Hindlimb muscle (tissue), 1 donor: ENCODE data around the gene SKAP1. TPM values are rescaled to one million over a fixed set of nuclear protein-coding genes. Genes with fewer than 3 reads are reported as not detected.

ENCODE experiments used
- DNase-seq: peaks from one replicate; pipeline ENCODE4 v3.0.0-alpha.2; 2013
- polyA plus RNA-seq: library from polyadenylated mRNA; unstranded; fragments of 120-200 nt; gene quantifications from one replicate; pipeline ENCODE4 v1.2.1, GENCODE V29; 2013; ENCODE audit not compliant: insufficient read length

SKAP1 gene
- polyA plus RNA-seq, 1 donor: 0.70 TPM

DNA sequence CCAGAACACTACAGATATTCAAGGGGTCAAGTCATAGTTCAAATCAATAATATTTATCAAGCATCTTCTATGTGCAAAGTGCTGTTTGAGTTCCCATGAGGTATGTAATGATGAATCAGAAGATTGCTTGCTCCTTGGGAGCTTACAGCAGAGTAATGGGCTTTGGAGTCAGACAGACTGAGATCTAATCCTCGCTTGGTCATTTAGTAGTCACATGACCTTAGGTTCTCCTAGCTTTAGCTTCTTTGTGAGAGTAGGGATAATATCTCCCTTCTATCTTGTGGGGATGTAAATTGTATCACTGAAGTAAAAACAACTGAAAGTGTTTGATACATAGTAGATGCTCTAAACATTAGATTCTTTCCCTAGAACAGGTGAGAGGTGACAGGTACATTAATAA is 292.4 kb downstream of the SKAP1 start:
- DNase-seq: no peak

DNA sequence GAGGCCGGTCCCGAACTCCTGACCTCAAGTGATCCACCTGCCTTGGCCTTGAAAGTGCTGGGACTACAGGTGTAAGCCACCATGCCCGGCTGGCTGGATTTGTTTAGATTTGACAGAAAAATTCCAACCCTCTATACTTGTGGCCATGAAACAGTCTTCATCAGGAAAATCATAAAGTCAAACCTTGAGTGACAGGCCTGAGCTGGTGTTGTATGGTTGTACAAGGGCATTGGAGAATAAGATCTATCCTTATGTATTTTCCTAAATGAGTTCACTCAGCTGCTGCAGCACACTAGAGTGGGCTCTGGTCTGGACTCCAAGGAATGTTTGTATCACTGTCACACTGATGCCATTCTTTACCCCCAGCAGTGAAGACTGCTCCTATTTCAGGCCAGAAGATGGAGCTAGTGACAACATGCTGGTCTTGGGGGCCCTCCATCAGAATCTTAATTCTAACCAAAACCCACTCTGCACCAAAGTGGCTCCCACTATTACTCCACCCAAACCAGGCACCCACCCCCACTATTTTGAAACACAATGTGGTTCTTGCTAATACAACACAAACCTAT is 295.0 kb downstream of the SKAP1 start:
- no peak for DNase-seq

DNA sequence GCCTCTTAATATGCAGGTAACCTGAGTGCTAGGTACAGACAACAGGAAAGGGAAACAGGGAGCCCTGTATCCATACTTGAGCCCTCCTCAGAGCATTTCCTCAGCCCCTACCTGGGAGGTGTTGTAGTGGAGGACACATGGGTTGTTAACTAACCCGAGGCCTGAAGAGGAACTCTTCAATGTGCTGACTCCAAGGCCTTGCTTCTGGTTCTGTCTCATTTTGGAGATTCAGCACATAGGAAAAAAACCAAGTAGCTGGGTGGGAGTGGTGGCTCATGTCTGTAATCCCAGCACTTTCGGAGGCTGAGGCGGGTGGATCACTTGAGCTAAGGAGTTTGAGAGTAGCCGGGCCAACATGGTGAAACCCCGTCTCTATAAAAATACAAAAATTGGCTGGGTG is 297.6 kb downstream of the SKAP1 start:
- DNase-seq: no peak

DNA sequence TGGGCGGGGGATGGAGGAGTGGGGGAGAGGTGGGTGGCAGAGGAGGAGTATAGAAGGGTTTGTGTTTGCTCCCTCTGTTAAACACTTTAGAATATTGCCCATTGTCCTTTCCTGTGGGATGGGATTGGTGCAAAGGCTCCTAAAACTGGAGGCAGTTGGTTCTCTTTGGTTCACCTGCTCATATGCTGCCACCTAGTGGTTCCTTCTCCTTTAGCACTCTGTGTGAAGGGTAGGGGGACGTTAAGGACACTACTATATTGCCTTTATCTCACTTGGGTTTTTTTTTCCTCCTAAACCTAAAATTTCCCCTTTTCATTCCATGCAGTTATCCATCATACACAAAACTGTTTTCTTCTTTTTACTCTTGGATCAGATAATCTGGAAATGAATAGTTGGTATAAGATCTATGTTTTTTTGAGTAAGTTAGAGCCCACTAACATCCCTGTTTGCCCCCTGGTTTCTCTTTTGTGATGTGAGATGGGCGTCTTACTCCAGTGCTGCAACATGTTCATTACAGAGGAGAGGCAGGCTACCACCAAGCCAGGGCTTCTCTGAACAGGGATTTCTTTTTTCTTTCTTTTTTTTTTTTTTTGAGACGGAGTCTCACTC is 298.7 kb downstream of the SKAP1 start:
- peak; percentile 70 for DNase-seq

DNA sequence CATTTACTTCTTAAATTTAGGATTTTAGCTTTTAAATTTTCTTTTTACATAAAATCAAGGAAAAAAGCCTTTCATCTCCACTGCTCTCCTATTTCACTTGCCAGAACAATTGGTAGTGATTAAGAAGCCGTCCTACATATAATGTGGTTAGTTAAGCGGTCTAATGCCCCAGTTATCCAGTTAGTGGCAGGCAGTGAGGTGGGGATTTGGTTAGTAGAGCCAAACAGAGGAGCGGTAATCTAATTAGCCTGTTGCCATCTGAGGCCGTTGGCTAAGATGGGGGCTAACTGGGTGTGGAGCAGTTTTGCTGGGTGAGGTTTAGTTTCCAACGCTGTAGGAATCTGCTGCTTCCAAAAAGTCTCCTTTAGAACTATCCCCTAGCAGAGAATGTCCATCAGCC is 300.0 kb downstream of the SKAP1 start:
- no peak for DNase-seq

DNA sequence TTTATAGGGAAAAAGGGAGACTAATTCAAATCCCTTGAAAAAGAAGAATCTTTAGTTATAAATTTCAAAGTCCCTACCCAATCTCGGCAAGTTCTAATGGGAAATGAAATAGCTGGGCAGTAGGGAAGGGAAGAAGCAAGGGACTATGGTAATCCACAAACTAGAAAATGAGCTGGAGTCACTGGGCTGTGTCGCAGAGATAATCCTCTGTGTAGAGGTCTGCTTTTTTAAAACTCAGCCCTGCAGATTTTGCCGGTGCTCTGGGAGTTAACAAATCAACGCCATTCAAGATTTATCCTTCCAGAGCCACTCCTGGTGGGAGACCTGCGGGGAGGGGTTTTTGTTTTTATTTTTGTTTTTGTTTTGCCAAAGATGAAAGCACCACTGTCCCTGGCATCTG is 301.6 kb downstream of the SKAP1 start:
- no peak for DNase-seq

DNA sequence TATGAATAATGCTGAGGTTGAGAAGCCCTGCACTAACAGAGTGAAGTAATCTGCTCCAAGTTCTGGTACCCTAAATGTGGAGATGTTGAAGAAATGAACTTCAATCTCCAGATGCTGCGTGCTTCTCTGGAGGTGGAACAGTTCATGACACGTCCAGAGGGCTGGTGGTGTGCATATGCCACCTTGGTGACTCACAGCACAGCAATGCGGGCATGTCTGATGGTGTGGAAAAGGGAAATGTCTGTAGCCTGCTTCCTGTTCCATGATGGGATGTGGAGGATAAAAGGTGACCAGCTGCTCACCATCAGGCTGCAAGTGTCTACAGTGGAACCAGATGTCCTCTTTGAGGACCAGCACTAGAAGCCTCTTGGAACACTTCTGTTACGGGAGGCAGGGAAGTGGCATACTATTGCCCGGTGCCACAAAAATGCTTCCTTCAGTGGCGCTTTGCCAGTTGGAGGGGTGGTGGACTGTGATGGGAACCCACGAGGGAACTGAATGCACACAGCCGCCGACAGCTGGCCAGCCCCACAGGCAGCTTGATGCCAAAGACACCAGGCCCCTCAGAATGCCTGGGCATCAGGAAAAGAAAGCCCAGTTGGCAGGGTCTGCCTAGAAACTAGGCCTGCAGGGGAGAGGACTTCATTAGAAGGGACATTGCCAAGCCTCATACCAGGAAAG is 302.5 kb downstream of the SKAP1 start:
- no peak for DNase-seq

DNA sequence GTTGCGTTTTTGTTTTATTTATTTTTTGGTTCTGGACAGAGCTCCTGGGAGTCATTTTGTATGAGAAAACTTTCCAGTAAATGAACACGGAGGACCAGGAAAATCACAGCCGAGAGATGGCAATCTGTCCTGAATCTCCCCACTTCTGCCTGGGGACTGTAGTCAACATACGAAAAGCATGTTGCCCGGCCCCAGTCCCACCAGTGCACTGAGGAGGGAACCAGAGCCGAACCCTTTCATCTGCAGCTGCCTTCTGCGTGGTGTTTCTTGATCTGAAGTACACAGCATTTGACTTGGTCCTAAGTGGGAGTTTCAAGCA is 303.5 kb downstream of the SKAP1 start:
- DNase-seq: no peak

DNA sequence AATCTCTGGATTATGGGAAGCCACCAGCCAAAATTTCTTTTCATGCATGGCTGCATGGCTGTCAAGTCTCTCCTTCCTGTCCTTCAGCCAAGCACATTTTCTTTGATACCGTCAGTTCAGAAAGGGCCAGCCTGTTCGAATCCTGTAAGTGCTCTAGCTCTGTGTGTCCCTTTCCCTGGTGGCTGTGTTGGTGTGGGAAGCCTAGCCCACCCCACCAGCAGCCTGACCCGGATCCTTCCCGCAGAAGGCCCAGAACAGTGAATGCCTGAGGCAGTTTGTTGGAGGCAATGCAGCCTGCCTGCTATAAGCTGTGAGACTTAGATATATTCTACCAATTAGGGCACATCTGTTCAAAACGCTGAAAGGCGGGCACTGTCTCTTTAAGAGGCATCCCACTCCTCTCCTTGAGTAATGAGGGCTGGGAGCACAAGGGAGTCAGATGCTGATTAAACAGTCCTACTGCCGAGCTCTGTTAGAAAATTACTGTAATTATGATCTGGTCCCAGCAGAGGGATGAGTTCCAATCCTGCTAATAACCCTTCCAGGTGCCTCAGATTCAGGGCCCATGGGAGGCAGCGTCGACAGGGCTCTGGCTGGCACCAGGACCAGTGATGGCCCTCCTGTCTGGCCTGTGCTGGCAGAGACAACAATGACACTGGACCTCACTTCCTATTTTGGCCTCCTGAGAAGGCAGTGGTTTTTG is 304.0 kb downstream of the SKAP1 start:
- no peak for DNase-seq

DNA sequence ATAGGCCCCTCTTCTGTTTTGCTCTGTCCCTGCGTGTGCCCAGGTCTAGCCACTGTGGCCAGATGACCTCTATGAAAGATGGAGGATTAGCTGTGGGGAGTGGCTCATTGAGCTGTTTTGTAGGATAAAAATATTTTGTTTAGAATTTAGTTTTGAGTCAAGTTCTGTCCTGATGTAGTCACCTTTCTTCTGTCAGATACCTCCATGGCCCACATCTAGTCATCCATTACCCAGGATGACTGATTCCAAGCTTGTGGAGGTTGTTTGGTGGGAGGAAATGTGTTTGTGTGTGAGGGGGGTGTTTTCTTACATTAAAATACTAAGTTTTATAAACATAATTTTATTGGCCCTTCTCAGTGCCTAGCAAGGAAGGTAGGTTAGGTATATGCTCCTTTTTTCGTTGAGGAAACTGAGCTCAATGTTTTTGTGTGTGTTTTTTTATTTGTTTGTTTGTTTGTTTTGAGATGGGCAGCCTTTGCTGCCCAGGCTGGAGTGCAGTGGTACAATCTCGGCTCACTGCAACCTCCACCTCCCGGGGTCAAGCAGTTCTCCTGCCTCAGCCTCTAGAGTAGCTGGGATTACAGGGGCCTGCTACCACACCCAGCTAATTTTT is 306.1 kb downstream of the SKAP1 start:
- DNase-seq: no peak

DNA sequence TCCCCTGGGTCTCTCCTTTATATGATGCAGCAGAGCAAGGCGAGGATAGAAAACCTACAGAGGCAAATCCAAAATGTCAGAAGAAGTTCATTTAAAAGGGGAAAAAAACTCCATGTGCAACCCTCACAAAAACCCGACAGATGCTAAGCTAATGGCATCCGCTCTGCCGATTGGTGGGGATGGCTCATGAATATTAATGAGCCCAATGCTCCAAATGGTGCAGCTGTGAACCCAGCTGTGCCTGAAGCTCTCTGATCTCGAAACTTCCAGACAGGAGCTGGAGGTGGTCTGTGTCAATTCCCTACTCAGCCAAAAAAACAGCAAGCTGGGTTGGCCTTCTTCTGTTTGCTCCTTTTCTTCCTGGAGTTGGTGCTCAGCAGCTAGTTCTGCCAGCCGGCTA is 306.9 kb downstream of the SKAP1 start:
- no peak for DNase-seq

DNA sequence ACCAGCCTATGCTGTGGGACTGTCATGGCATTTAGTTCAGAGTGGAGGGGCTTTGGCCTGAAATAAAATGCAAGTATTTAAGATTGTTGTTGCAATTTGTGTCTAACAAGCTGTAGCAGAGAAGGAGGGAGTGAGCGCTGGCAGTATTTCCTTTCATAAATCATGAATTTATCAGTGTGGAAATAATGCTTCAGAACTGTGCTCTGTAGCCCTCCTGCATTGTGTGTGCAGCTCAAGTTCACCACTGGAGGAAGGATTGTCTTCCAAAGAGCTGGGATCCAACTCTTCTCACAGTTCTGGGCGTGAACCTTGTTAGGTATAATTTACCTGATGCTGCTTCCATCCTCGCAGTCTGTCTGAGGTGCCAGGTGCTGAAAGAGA is 307.4 kb downstream of the SKAP1 start:
- DNase-seq: no peak

DNA sequence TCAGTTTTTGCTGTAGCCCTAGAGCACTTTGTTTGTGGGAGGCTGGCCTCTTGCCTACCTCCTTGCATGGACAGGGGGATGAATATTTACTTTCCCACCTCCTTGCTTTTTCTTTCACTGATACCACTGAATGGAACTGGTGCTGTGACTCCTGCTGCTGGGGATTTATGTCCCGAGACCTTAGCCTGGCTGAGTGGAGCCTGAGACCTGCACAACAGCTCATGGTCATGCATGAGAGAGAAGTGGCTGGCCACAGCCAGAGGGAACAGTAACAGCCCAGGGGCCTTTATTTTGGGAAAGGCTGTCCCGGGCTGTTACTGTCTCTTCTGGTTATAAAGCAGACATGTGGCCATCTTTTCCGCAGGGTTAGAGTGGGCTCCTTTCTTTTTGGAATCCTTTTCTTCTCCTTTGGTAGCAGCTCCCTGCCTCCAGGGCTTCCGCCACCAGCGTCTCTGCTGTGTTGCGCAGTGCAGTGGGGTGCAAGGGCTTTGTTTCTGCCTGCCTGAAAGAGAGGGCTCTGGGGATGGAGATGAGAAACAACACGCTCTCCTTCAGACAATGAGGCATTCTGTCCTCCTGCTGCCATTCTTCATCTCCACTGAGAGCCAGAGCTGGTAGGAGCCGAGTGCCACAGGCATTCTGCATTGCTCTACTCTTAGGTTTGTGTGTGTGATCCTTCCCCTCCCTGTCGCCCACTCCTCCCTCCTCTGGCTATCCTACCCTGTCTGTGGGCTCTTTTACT is 307.9 kb downstream of the SKAP1 start:
- no peak for DNase-seq

DNA sequence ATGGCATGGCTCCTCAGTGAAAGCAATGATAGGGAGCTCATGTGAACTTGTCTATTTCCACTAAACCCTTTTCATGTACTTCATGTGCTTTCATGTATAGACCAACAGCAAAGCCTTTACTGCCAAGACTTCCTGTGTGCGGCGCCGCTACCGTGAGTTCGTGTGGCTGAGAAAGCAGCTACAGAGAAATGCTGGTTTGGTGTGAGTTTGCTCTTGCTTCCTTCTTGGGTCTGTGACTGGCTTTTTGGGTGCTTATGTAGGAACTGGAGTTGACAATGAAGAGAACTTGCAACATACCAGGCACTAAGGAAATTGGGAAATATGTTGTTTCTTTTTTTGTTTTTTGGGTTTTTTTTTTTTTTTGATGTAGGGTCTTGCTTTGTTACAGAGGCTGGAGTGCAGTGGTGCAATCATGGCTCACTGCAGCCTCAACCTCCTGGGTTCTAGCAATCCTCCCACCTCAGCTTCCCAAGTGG is 316.8 kb downstream of the SKAP1 start:
- no peak for DNase-seq

DNA sequence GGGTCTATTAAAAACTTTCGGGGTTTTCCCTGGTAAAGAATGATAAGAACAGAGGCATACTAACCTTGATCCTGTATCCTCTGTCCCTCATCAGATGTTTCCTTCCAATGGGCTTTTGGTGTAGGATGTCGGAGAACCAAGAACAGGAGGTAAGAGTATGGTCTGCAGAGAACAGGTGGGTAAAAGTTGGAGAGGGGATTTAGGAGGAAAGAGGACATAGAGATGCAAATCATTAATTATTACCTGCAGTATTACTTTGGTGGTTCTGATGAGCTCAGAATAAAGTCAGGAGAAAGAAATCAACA is 318.1 kb downstream of the SKAP1 start:
- DNase-seq: no peak

DNA sequence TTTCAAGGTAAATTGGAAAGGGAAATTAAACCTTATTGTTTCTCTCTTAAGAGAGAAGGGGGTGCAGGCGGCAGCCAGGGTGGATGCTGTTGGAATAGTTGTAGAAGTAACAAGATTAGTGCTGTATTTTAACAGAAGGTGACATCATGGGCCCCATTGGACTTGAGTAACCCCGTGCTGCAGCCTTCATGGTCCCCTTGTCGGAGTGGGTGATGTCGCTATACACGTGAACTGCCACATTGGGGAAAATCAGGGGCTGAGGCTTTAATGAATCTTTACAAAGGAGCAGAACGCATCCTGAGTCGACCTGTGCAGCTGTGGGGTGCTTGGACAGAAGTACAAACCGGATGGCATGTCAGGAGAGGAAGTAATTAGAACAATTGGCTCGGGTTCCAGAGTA is 319.3 kb downstream of the SKAP1 start:
- DNase-seq: no peak

DNA sequence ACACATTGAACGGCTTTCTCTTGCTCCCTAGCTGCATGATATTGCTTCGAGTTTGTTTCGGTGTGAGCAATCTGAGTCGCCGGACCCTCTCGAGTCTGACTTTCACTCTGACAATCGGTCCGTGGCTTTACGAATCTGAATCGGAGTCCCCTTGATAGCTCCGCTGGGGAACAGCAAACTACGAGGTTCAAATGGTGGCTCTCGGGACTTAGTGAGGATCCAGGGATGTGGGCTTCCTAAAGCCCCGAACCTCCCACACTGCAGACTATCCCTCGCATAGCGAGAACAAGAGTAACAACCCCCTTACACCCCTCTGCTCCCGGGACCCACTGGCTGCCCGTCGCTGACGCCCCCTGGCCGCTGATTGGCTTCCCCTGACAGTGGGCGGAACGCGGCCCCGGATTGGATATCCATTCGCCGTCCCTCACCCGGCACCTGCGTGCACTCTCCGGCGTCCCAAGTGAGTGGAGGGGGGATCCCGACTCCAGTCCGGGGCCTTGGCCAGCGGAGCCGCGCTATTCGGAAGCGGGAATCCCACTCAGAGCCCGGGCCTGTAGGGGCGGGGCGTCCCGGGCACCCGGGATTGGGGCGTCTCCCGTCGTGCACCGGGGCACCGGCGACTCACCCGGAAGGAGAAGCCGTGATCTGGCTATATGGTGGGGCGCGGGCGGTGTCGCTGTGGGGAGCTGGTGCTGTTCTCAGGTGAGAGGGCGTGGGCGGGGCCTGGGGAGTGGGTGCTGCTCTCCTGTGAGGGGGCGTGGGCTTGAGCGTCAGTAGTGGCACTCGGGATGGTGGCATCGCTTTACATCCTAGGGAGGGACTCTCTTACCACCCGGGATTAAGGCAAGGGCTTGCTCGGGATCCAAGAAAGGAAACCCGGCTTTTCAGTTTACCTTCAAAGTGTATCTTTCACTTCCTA is 322.6 kb downstream of the SKAP1 start, which contains the start of gene SNX11:
Gene SNX11 (plus strand): TSS at position 630 of the 919 bp plus-strand sequence. CDS start 4,278 bp downstream, outside the sequence.
- DNase-seq: peak; percentile 84

DNA sequence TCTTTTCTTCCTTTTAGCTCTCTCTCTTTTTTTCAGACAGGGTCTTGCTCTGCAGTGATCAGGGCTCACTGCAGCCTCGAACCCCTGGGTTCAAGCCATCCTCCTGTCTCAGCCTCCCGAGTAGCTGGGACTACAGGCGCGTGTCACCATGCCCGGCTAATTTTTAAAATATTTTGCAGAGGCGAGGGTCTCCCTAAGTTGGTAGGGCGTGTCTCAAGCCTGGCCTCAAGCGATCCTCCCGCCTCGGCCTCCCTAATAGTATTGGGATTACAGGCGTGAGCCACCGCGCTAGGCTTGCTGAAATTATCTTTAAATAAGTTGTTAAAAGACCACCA is 323.2 kb downstream of the SKAP1 start:
- DNase-seq: no peak

DNA sequence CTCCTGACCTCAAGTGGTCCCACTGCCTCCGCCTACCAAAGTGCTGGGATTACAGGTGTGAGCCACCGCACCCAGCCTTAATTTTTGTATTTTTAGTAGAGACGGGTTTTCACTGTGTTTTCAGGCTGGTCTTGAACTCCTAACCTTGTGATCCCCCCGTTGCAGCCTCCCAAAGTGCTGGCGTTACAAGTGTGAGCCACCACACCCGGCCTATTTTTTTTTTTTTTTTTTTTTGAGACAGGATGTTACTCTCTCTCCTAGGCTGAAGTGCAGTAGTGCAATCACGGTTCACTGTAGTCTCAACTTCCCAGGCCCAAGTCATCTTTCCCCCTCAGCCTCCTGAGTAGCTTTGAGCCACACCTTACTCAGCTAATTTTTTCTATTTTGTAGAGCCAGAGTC is 325.6 kb downstream of the SKAP1 start:
- no peak for DNase-seq

DNA sequence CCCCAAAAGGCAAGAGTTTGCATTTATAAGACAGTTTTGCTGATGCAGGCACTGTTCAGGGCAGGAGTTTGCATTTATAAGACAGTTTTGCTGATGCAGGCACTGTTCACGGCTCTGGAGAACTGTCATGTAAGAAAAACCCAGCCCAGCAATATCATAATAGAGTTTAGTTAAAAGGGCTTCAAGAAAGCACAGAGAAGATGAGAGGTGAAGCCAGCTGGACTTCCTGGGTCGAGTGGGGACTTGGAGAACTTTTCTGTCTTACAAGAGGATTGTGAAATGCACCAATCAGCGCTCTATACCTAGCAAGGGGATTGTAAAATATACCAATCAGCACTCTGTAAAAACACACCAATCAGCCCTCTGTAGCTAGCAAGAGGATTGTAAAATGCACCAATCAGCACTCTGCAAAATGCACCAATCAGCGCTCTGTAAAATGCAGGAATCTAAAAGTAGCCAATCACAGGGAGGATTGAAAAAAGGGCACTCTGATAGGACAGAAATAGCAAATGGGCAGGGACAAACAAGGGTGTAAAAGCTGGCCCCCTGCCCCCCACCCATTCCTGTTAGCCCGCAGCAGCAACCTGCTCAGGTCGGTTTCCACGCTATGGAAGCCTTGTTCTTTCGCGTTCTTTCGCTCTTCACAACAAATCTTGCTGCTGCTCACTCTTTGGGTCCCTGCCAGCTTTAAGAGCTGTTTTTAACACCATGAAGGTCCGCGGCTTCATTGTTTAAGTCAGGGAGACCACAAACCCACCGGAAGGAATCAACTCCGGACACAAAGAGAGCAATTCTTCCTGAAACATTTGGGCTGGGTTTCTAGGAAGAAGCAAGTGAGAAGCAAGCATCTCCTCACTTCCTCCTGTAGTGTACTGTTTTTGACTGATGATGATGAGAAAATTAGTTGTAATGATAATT is 327.0 kb downstream of the SKAP1 start:
- no peak for DNase-seq
